SJSA1 (cell line): ENCODE results near the gene SCYL1. TPM values are rescaled to one million over a fixed set of nuclear protein-coding genes. Genes with fewer than 3 reads are reported as not detected.

Experiments
- DNase-seq, 2 experiments: peaks; one replicate each; pipeline ENCODE4 v3.0.0-alpha.2; 2015 to 2020; ENCODE audit warnings: low spot score in 2 of 2, low read depth in 1 of 2
- H3K27ac ChIP-seq: fragments of 250-450 bp; sonication (Bioruptor Pico); 2 replicates; pipeline ENCODE4 v1.5.1; 2020; ENCODE audit warnings: mild to moderate bottlenecking, moderate library complexity
- H3K27me3 ChIP-seq: fragments of 250-450 bp; sonication (Bioruptor Pico); replicated peaks from 2 replicates; pipeline ENCODE4 v1.5.1; 2020; ENCODE audit warnings: mild to moderate bottlenecking, moderate library complexity
- H3K36me3 ChIP-seq: fragments of 250-450 bp; sonication (Bioruptor Pico); 2 replicates; pipeline ENCODE4 v1.5.1; 2020; ENCODE audit warnings: mild to moderate bottlenecking
- H3K4me1 ChIP-seq: fragments of 250-450 bp; sonication (Bioruptor Pico); replicated peaks from 2 replicates; pipeline ENCODE4 v1.6.1; 2021; ENCODE audit warnings: mild to moderate bottlenecking
- H3K4me3 ChIP-seq: fragments of 250-450 bp; sonication (Bioruptor Pico); 2 replicates; pipeline ENCODE4 v1.5.1; 2020; ENCODE audit warnings: mild to moderate bottlenecking
- H3K9me3 ChIP-seq: fragments of 250-450 bp; sonication (Bioruptor Pico); replicated peaks from 2 replicates; pipeline ENCODE4 v1.5.1; 2020; ENCODE audit warnings: mild to moderate bottlenecking
- total RNA-seq: library from RNA; depleted of rRNA; stranded (reverse); fragments of >200 nt; shearing (Covaris generic); gene quantifications from 2 replicates; pipeline ENCODE4 v1.2.3, GENCODE V29; 2014

The SCYL1 gene
- total RNA-seq, 1 experiment from 2014 or later = 130 TPM

GRCh38 chr11:65538915-65539743 lies 14.2 kb downstream of the SCYL1 start:
- peaks cover 19% of the 10 kb centered on the region for H3K4me1 ChIP-seq
- no peak overlapping the region for H3K4me3 ChIP-seq
- H3K36me3 ChIP-seq = peaks cover 60% of the 10 kb centered on the region

DNA sequence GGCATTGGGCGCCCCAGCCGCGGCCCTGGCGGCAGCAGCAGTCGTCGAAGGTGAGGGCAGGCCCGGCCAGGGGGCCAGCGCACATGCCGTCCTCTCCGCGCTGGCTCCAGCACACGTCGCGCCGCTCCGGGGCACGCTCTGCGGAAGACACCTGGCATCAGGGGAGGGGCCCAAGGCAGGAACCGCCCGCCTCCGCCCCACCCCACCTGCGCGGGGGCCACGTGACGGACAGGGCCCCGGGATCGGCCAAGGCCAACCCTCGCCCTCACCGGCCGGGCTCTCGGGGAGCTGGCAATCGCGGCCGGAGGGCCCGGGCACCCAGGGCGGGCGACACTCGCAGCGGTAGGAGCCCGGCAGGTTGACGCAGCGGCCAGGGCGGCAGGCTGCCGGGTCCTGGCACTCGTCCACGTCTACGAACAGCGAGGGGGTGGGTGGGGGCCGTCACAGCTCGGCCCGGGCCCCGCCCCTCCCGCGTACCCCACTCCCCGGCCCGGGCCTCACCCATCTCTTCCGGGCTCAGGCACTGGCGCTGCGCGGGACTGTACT lies 14.9 kb downstream of the SCYL1 start:
- H3K36me3 ChIP-seq = peaks cover 54% of the 10 kb centered on the region
- peak overlapping the region; percentile 48 for H3K4me3 ChIP-seq
- no peak overlapping the region for H3K27ac ChIP-seq
- DNase-seq = no peak
- 0 out of 2 replicates have a peak, but pooled peaks cover 3% of the 10 kb centered on the region for H3K9me3 ChIP-seq
- no peaks in the 10 kb centered on the region for H3K27me3 ChIP-seq
- H3K4me1 ChIP-seq = peaks cover 19% of the 10 kb centered on the region

More at GRCh38 chr11:65538915-65539743, 14.2 kb downstream of the SCYL1 start:
- no peak for DNase-seq
- Histone ChIP-seq H3K9me3 (0 out of 2 replicates have a peak, but pooled peaks cover 3% of the 10 kb centered on the region), H3K27me3 (no peaks in the 10 kb centered on the region), H3K27ac (no peak overlapping the region)

DNA sequence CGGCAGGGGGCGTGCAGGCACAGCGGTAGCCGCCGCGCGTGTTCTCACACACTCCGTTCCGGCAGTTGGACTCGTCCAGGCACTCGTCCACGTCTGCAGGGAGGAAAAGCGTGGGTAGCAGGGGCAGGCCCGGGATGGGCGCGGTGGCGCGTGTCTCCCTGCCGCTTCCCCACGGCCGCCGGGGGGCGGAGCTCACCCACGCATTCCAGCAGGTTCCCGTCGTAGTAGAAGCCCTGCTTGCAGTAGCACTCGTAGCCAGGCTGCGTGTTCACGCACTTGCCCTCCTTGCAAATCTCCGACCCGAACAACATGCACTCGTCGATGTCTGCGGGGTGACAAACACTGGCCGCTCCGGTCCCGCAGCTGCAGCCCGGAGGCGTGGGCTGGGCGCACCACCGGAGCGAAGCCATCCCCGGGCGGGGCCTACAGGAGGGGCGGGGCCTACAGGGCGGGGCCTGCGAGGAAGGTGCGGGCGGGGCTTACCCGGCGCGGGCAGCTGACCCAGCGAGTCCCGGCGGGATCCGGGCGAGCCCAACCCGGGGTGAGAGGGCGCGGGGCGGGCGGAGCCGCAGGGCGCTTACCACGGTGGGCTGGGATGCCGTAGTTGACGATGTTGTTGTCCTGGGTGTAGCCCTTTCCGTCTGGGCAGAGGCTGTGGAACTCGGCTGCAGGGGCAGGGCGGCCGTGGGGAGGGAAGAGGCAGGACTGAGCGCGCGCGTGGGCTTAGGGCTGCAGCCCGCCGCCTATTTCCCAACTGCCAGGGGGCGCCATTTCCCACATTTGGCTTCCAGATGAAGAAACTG lies 15.6 kb downstream of the SCYL1 start:
- Histone ChIP-seq H3K27ac (no peak overlapping the region), H3K4me1 (peaks cover 19% of the 10 kb centered on the region), H3K27me3 (no peaks in the 10 kb centered on the region), H3K4me3 (peak overlapping the region; percentile 48), H3K9me3 (0 out of 2 replicates have a peak, but pooled peaks cover 3% of the 10 kb centered on the region), H3K36me3 (peaks cover 47% of the 10 kb centered on the region)
- peak; percentile 94 to 99 for DNase-seq

DNA sequence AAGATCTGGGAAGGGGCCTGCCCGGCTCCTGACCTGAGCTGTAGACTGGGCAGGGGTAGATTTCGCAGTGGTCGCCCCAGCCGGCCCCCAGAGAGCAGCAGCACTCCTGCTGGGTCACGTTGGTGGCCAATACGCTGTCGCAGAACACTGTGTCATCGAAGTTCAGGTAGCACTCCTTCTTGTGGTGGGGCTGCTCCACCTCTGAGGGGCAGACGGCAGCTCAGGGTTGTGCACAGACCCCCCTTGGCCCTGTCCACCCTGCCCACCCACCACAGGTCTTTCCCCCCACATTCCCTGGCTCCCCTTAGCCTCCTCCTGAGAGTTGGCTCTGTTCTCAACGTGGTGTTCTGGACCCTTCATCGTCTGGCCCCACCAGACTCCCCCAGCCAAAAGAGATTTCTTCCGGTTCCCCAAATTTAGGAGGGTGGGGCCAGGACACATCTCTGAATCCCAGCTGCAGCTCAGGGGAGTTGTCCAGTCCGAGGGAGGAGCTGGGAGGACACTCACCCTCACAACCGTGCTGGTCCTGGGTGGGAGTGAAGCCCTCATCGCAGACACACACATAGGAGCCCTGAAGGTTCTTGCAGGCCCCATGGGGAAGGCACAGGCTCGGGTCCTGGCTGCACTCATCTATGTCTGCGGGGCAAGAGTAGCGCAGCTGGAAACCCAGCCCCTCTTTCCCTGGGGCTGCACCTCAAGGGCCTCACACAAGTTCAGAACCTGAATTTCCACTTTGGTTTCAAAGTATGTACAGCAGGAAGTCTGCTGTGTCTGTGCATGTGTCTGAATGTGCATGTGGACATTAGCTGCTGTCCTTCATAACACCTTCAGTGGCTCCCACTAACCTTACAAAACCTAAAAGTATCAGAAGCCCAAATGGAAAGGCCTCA lies 16.5 kb downstream of the SCYL1 start:
- no peak for DNase-seq
- peak overlapping the region; percentile 48 for H3K4me3 ChIP-seq
- H3K4me1 ChIP-seq = peaks cover 19% of the 10 kb centered on the region
- H3K9me3 ChIP-seq = 0 out of 2 replicates have a peak, but pooled peaks cover 3% of the 10 kb centered on the region
- peak overlapping the region; percentile 13; the same call in 1 of the 2 replicates for H3K27ac ChIP-seq
- H3K36me3 ChIP-seq = peaks cover 39% of the 10 kb centered on the region
- H3K27me3 ChIP-seq = no peaks in the 10 kb centered on the region

- H3K36me3 ChIP-seq = peaks cover 29% of the 10 kb centered on the region
- H3K4me1 ChIP-seq = peaks cover 19% of the 10 kb centered on the region
- H3K27ac ChIP-seq = no peak overlapping the region
- no peaks in the 10 kb centered on the region for H3K27me3 ChIP-seq
- H3K9me3 ChIP-seq = 0 out of 2 replicates have a peak, but pooled peaks cover 3% of the 10 kb centered on the region
- DNase-seq = no peak
- no peak overlapping the region for H3K4me3 ChIP-seq
Measured at GRCh38 chr11:65542738-65543390, 18.0 kb downstream of the SCYL1 start.

DNA sequence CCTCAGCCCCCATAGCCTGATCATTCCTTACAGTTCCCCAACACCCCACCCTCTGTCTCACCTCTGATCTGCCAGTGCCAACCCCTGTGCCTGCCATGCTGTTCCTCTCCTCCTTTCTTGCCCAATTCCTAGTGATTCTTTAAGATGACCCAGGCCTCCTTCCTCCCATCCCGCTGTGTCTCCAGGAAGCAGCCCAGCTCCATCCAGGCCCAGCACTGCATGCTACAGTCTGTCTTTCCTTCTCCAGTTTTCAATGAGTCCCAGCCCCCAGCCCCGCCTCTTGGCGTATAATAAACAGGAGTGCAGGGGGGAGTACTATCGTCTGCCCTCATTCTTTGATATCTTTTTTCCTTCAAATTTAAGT lies 21.0 kb downstream of the SCYL1 start:
- Histone ChIP-seq H3K4me1 (peaks cover 8% of the 10 kb centered on the region), H3K36me3 (peaks cover 4% of the 10 kb centered on the region), H3K27ac (no peak overlapping the region), H3K4me3 (no peak overlapping the region), H3K9me3 (no peaks in the 10 kb centered on the region), H3K27me3 (no peaks in the 10 kb centered on the region)
- DNase-seq = no peak

GRCh38 chr11:65546217-65546958 lies 21.5 kb downstream of the SCYL1 start:
- Histone ChIP-seq H3K36me3 (peaks cover 6% of the 10 kb centered on the region), H3K4me3 (no peak overlapping the region), H3K4me1 (peaks cover 2% of the 10 kb centered on the region), H3K27ac (no peak overlapping the region), H3K27me3 (no peaks in the 10 kb centered on the region), H3K9me3 (no peaks in the 10 kb centered on the region)
- DNase-seq = peak in 1 of 2 experiments; percentile 69

GRCh38 chr11:65547446-65548125 lies 22.7 kb downstream of the SCYL1 start:
- no peak overlapping the region for H3K27ac ChIP-seq
- peaks cover 14% of the 10 kb centered on the region for H3K36me3 ChIP-seq
- no peak for DNase-seq
- no peaks in the 10 kb centered on the region for H3K4me1 ChIP-seq
- H3K9me3 ChIP-seq = no peaks in the 10 kb centered on the region
- no peaks in the 10 kb centered on the region for H3K27me3 ChIP-seq
- H3K4me3 ChIP-seq = no peak overlapping the region

GRCh38 chr11:65548395-65548794 lies 23.5 kb downstream of the SCYL1 start:
- H3K27me3 ChIP-seq = no peaks in the 10 kb centered on the region
- no peak overlapping the region for H3K4me3 ChIP-seq
- no peak overlapping the region for H3K27ac ChIP-seq
- H3K36me3 ChIP-seq = peaks cover 16% of the 10 kb centered on the region
- no peaks in the 10 kb centered on the region for H3K9me3 ChIP-seq
- H3K4me1 ChIP-seq = no peaks in the 10 kb centered on the region
- DNase-seq = no peak

DNA sequence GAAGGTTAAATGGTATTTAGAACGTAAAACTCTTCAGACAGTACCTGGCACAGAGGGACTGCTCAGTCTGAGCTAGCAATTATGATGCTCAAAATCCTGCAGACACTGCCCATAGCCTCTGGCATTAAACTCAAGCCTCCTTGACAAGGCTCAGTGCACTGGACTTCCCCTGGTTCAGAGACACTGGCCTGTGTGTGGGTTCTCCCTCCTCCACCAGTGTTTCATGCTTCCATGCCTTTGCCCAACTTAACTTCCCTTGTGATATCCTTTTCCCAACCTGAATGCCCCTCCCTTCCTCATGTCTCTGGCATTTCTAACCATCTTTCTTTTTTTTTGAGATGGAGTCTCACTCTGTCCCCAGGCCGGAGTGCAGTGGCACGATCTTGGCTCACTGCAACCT lies 24.2 kb downstream of the SCYL1 start:
- H3K4me3 ChIP-seq = no peak overlapping the region
- peaks cover 16% of the 10 kb centered on the region for H3K36me3 ChIP-seq
- no peaks in the 10 kb centered on the region for H3K27me3 ChIP-seq
- H3K27ac ChIP-seq = no peak overlapping the region
- no peaks in the 10 kb centered on the region for H3K9me3 ChIP-seq
- DNase-seq = no peak
- peaks cover 2% of the 10 kb centered on the region for H3K4me1 ChIP-seq

GRCh38 chr11:65551572-65552387 lies 26.9 kb downstream of the SCYL1 start:
- Histone ChIP-seq H3K27me3 (no peaks in the 10 kb centered on the region), H3K27ac (no peak overlapping the region), H3K36me3 (peaks cover 15% of the 10 kb centered on the region), H3K9me3 (no peaks in the 10 kb centered on the region), H3K4me3 (no peak overlapping the region), H3K4me1 (peaks cover 28% of the 10 kb centered on the region)
- DNase-seq = no peak
